Right atrium auricular region (tissue), 2 donors: ENCODE measurements around the gene RAB24. TPM values are rescaled to one million over a fixed set of nuclear protein-coding genes. Genes with fewer than 3 reads are reported as not detected.

Experiments
- DNase-seq: peaks from one replicate; pipeline ENCODE4 v3.0.0-alpha.2; 2019; ENCODE audit warnings: low spot score
- H3K27ac ChIP-seq, 2 donors: fragments of 200-600 bp; sonication (generic); 1 replicate in 1 of 2; 2 replicates in 1 of 2; pipeline ENCODE4 v1.5.1; 2016 to 2019
- H3K27me3 ChIP-seq, 2 donors: fragments of 200-600 bp; sonication (generic); one replicate each; pipeline versions ENCODE4 v1.5.1 to v1.6.0; 2017 to 2019
- H3K36me3 ChIP-seq: fragments of 200-600 bp; sonication (generic); one replicate; pipeline ENCODE4 v1.5.1; 2016
- H3K4me1 ChIP-seq, 2 donors: fragments of 200-600 bp; sonication (generic); one replicate each; pipeline versions ENCODE4 v1.5.1 to v1.6.0; 2017 to 2019
- H3K4me3 ChIP-seq, 2 donors: fragments of 200-600 bp; sonication (generic); 1 replicate in 1 of 2; 2 replicates in 1 of 2; pipeline ENCODE4 v1.5.1; 2017 to 2019; ENCODE audit warnings: mild to moderate bottlenecking in 1 of 2, moderate library complexity in 1 of 2
- H3K9me3 ChIP-seq, 2 donors: fragments of 200-600 bp; sonication (generic); one replicate each; pipeline ENCODE4 v1.5.1; 2019
- CTCF ChIP-seq, 2 donors: fragments of 200-600 bp; sonication (generic); IDR thresholded peaks; one replicate each; pipeline ENCODE4 v1.5.1; 2019; ENCODE audit warnings: antibody characterized with exemption in 2 of 2
- total RNA-seq, 2 donors: library from RNA; depleted of rRNA; stranded (reverse); fragments of >200 nt; gene quantifications; one replicate each; pipeline ENCODE4 v1.1.0, GENCODE V29; 2016

The RAB24 gene
- total RNA-seq, 2 donors from 2014 or later, result 14.8 to 14.9 TPM

GRCh38 chr5:177256296-177256695 is 47.2 kb downstream of the RAB24 start:
- no peak overlapping the region for H3K4me3 ChIP-seq
- no peaks in the 10 kb centered on the region for H3K9me3 ChIP-seq
- TF ChIP-seq CTCF (IDR thresholded peaks at IDR 0.05), result no peak
- no peak for DNase-seq
- H3K4me1 ChIP-seq, result no peaks in the 10 kb centered on the region
- H3K27me3 ChIP-seq, result no peaks in the 10 kb centered on the region
- H3K36me3 ChIP-seq, result peaks cover 73% of the 10 kb centered on the region
- no peak overlapping the region for H3K27ac ChIP-seq

- no peak for DNase-seq
- Histone ChIP-seq H3K4me3 (no peak overlapping the region), H3K9me3 (no peaks in the 10 kb centered on the region), H3K36me3 (peaks cover 67% of the 10 kb centered on the region), H3K27me3 (no peaks in the 10 kb centered on the region), H3K4me1 (no peaks in the 10 kb centered on the region), H3K27ac (no peak overlapping the region)
- TF ChIP-seq CTCF (IDR thresholded peaks at IDR 0.05), result no peak
Measured at GRCh38 chr5:177253252-177253651, 50.3 kb downstream of the RAB24 start.

Other genes with a start within 250 kb of the RAB24 start
- gene FGFR4, start 216.8 kb downstream of the RAB24 start, total RNA-seq, result 1 to 10 TPM in 1 of 2 donors, under 1 TPM in 1; 0.48 to 1.5 TPM
- gene NSD1, start 169.9 kb downstream of the RAB24 start, total RNA-seq, result 10 to 100 TPM; 25.4 to 26.7 TPM
- 10 to 100 TPM; 26.7 to 44.3 TPM for gene PRELID1, start 80 bp upstream of the RAB24 start, total RNA-seq
- 1 to 10 TPM; 1.6 to 1.8 TPM for gene MXD3, start 8.2 kb upstream of the RAB24 start, total RNA-seq
- gene LMAN2, start 47.9 kb upstream of the RAB24 start, total RNA-seq, result 100 to 1,000 TPM; 128 to 134 TPM
- 1 to 10 TPM; 3.1 to 6.8 TPM for gene RGS14, start 54.2 kb upstream of the RAB24 start, total RNA-seq
- gene SLC34A1, start 80.7 kb upstream of the RAB24 start, total RNA-seq, result not detected
- not detected for gene PFN3, start 96.9 kb upstream of the RAB24 start, total RNA-seq
- under 1 TPM in 1 of 2 donors, not detected in 1; 0.43 TPM for gene F12, start 105.8 kb upstream of the RAB24 start, total RNA-seq
- 10 to 100 TPM in 1 of 2 donors, 1 to 10 TPM in 1; 9.9 to 14.1 TPM for gene GRK6, start 123.0 kb upstream of the RAB24 start, total RNA-seq
- 1 to 10 TPM in 1 of 2 donors, under 1 TPM in 1; 0.90 to 1.1 TPM for gene PRR7, start 143.1 kb upstream of the RAB24 start, total RNA-seq
- 10 to 100 TPM; 25.0 to 47.2 TPM for gene DBN1, start 169.9 kb upstream of the RAB24 start, total RNA-seq
- 10 to 100 TPM; 45.8 to 56.0 TPM for gene PDLIM7, start 193.9 kb upstream of the RAB24 start, total RNA-seq
- gene DOK3, start 206.1 kb upstream of the RAB24 start, total RNA-seq, result 1 to 10 TPM; 1.6 to 2.6 TPM
- 10 to 100 TPM; 40.9 to 45.5 TPM for gene DDX41, start 213.2 kb upstream of the RAB24 start, total RNA-seq